ENCODE data around the gene ZNF77. TPM values are rescaled to one million over a fixed set of nuclear protein-coding genes. Genes with fewer than 3 reads are reported as not detected.

The ZNF77 gene
- total RNA-seq, 2 donors from 2014 or later, result 3.1 to 3.3 TPM

DNA sequence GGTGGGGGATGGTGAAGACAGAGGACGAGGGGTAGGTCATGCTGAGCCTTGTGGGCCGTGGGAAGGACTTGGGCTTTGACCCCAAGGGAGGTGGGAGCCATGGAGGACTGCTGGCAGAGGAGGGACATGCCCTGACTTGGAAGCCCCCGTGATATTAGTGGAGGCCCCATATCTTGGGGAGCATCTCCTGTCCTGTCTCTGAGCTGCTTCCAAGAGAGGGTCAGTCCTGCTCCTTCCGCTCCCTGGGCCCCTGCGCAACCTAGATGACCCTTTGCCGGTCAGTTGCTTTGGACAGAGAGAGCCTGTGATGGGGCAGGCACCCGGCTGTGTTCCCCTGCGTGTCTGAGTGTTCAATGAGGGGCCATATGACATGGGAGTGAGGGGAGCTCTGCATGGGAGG lies 37.8 kb upstream of the ZNF77 start:
- H3K4me1 ChIP-seq, result no peaks in the 10 kb centered on the region
- TF ChIP-seq, protein P1, sequence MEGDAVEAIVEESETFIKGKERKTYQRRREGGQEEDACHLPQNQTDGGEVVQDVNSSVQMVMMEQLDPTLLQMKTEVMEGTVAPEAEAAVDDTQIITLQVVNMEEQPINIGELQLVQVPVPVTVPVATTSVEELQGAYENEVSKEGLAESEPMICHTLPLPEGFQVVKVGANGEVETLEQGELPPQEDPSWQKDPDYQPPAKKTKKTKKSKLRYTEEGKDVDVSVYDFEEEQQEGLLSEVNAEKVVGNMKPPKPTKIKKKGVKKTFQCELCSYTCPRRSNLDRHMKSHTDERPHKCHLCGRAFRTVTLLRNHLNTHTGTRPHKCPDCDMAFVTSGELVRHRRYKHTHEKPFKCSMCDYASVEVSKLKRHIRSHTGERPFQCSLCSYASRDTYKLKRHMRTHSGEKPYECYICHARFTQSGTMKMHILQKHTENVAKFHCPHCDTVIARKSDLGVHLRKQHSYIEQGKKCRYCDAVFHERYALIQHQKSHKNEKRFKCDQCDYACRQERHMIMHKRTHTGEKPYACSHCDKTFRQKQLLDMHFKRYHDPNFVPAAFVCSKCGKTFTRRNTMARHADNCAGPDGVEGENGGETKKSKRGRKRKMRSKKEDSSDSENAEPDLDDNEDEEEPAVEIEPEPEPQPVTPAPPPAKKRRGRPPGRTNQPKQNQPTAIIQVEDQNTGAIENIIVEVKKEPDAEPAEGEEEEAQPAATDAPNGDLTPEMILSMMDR (IDR thresholded peaks at IDR 0.05), result no peak
- peak overlapping the region in 1 of 2 donors; percentile 26 for H3K9ac ChIP-seq (ENCODE audit: low read depth in 2 of 2, low read length in 2 of 2)
- H3K27me3 ChIP-seq, result no peaks in the 10 kb centered on the region
- H3K36me3 ChIP-seq, result no peaks in the 10 kb centered on the region
- no peak overlapping the region for H3K27ac ChIP-seq
- H3K9me3 ChIP-seq, result no peaks in the 10 kb centered on the region
- H3K4me3 ChIP-seq, result no peak overlapping the region
- intact Hi-C loops (cut with DNase I), result no loop called here
- DNase-seq, result no peak

DNA sequence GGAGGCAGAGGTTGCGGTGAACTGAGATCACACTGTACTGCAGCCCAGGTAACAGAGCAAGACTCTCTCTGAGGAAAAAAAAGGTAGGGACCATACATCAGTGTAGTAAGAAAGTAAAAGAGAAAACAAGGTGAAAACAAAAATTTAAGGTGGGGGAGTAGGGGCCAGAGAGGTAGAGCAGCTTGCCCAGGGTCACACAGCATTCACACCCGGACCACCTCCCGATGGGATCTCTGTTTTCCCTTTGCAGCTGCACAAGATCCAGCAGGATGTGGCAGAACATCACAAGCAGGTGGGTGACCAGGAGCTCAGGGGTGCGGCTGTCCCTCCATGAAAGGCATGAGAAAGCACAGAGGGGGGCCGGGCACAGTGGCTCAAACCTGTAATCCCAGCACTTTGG lies 37.1 kb upstream of the ZNF77 start:
- intact Hi-C loops (cut with DNase I), result no loop called here
- H3K9me3 ChIP-seq, result no peaks in the 10 kb centered on the region
- no peak for DNase-seq
- no peak overlapping the region for H3K27ac ChIP-seq
- TF ChIP-seq, protein P1 (IDR thresholded peaks at IDR 0.05), result no peak
- H3K9ac ChIP-seq (ENCODE audit: low read depth in 2 of 2, low read length in 2 of 2), result no peak overlapping the region
- H3K27me3 ChIP-seq, result no peaks in the 10 kb centered on the region
- no peaks in the 10 kb centered on the region for H3K36me3 ChIP-seq
- H3K4me1 ChIP-seq, result no peaks in the 10 kb centered on the region
- H3K4me3 ChIP-seq, result no peak overlapping the region

- Histone ChIP-seq H3K9me3 (no peaks in the 10 kb centered on the region), H3K27ac (no peak overlapping the region), H3K36me3 (no peaks in the 10 kb centered on the region), H3K9ac (ENCODE audit: low read depth in 2 of 2, low read length in 2 of 2) (no peak overlapping the region), H3K4me1 (peaks cover 5% of the 10 kb centered on the region), H3K4me3 (no peak overlapping the region), H3K27me3 (no peaks in the 10 kb centered on the region)
- DNase-seq, result no peak
- TF ChIP-seq, protein P1 (IDR thresholded peaks at IDR 0.05), result no peak
- intact Hi-C loops (cut with DNase I), result loop anchor here (5.0 kb wide), 1 partner anchor 84 kb away; the partner anchor contains the start of gene TLE5
Measured at GRCh38 chr19:2978772-2979171, 34.0 kb upstream of the ZNF77 start.

- Histone ChIP-seq H3K27me3 (no peaks in the 10 kb centered on the region), H3K27ac (no peak overlapping the region), H3K4me1 (peaks cover 5% of the 10 kb centered on the region), H3K4me3 (no peak overlapping the region), H3K9me3 (no peaks in the 10 kb centered on the region), H3K36me3 (no peaks in the 10 kb centered on the region), H3K9ac (ENCODE audit: low read depth in 2 of 2, low read length in 2 of 2) (peak overlapping the region in 1 of 2 donors; percentile 58)
- DNase-seq, result no peak
- intact Hi-C loops (cut with DNase I), result loop anchor here (5.0 kb wide), 1 partner anchor 84 kb away; the partner anchor contains the start of gene TLE5
- TF ChIP-seq, protein P1 (IDR thresholded peaks at IDR 0.05), result no peak
Measured at GRCh38 chr19:2978166-2978767, 33.5 kb upstream of the ZNF77 start.

GRCh38 chr19:2977746-2978138 lies 33.0 kb upstream of the ZNF77 start:
- Histone ChIP-seq H3K9ac (ENCODE audit: low read depth in 2 of 2, low read length in 2 of 2) (peak overlapping the region in 1 of 2 donors; percentile 58), H3K27me3 (no peaks in the 10 kb centered on the region), H3K9me3 (no peaks in the 10 kb centered on the region), H3K27ac (no peak overlapping the region), H3K36me3 (no peaks in the 10 kb centered on the region), H3K4me1 (peaks cover 5% of the 10 kb centered on the region), H3K4me3 (peak overlapping the region; percentile 10)
- TF ChIP-seq, protein P1 (IDR thresholded peaks at IDR 0.05), result no peak
- intact Hi-C loops (cut with DNase I), result loop anchor here (5.0 kb wide), 1 partner anchor 85 kb away; the partner anchor contains the start of gene TLE5
- peak; percentile 47 for DNase-seq

Data from colonic mucosa (tissue), 4 donors.